SU-DHL-6 (cell line): Measurements from ENCODE around the gene NPM1.
"Not testable (repeated sequence)": the region's sequence is repeated elsewhere in the genome, so short reads cannot be mapped to it uniquely, and the experiment has no call there.

Source experiments
- H2AFZ ChIP-seq: fragments of 200-600 bp; sonication (generic); 2 replicates; pipeline ENCODE4 v1.6.1; 2014; ENCODE audit warnings: low read depth, mild to moderate bottlenecking, moderate library complexity, mixed read lengths, antibody characterized with exemption, low read length; ENCODE audit not compliant: severe bottlenecking
- H3F3A ChIP-seq: fragments of 200-600 bp; shearing (Covaris generic); 2 replicates; pipeline ENCODE4 v1.6.0; 2016; ENCODE audit warnings: antibody characterized with exemption, mild to moderate bottlenecking; ENCODE audit not compliant: insufficient read depth
- H3K27ac ChIP-seq: fragments of 200-600 bp; sonication (generic); 2 replicates; pipeline ENCODE4 v1.5.1; 2016; ENCODE audit warnings: low read depth, mild to moderate bottlenecking, low read length, moderate library complexity, mixed read lengths
- H3K27me3 ChIP-seq: fragments of 200-600 bp; sonication (generic), shearing (Covaris generic); 2 replicates; pipeline ENCODE4 v1.6.0; 2014; ENCODE audit warnings: mild to moderate bottlenecking, low read length
- H3K36me3 ChIP-seq: fragments of 200-600 bp; sonication (generic); 2 replicates; pipeline ENCODE4 v1.6.1; 2014; ENCODE audit warnings: mild to moderate bottlenecking, low read length, mixed read lengths
- H3K4me2 ChIP-seq: fragments of 300-600, 200-600 bp; shearing (Covaris generic), sonication (generic); 2 replicates; pipeline ENCODE4 v1.6.0; 2014; ENCODE audit warnings: low read length, low read depth, mild to moderate bottlenecking; ENCODE audit not compliant: poor library complexity, severe bottlenecking
- H3K4me3 ChIP-seq: fragments of 200-600 bp; sonication (generic); 2 replicates; pipeline ENCODE4 v1.5.1; 2014; ENCODE audit warnings: antibody characterized with exemption, low read length, mild to moderate bottlenecking, mixed read lengths; ENCODE audit not compliant: insufficient read depth, poor library complexity, severe bottlenecking
- H3K79me2 ChIP-seq: fragments of 200-600 bp; sonication (generic); 2 replicates; pipeline ENCODE4 v1.6.1; 2014; ENCODE audit warnings: mild to moderate bottlenecking, low read length, moderate library complexity; ENCODE audit not compliant: insufficient read depth
- H3K9ac ChIP-seq: fragments of 200-600 bp; sonication (generic); 2 replicates; pipeline ENCODE4 v1.7.0; 2014; ENCODE audit warnings: mild to moderate bottlenecking, low read length
- H3K9me2 ChIP-seq: fragments of 200-600 bp; sonication (generic); replicated peaks from 2 replicates; pipeline ENCODE4 v1.6.1; 2014; ENCODE audit warnings: low read length; ENCODE audit not compliant: insufficient read depth
- H3K9me3 ChIP-seq: fragments of 200-600 bp; sonication (generic); 2 replicates; pipeline ENCODE4 v1.6.1; 2014; ENCODE audit warnings: low read length, mixed read lengths; ENCODE audit not compliant: insufficient read depth
- H4K20me1 ChIP-seq: fragments of 200-600 bp; sonication (generic); 2 replicates; pipeline ENCODE4 v1.6.1; 2014; ENCODE audit warnings: low read depth, mild to moderate bottlenecking, antibody characterized with exemption, low read length, moderate library complexity, mixed read lengths
- EZH2phosphoT487 ChIP-seq: fragments of 200-600 bp; sonication (generic), shearing (Covaris generic); conservative IDR thresholded peaks from 2 replicates; pipeline ENCODE4 v1.6.1; 2018; ENCODE audit warnings: mild to moderate bottlenecking, antibody characterized with exemption, low read length, moderate library complexity, mixed read lengths
- TF ChIP-seq, protein P1 (sequence below): fragments of 200-600 bp; sonication (generic); IDR thresholded peaks from one replicate; pipeline ENCODE4 v1.5.1; 2017; ENCODE audit warnings: antibody characterized with exemption, mild to moderate bottlenecking, low read length, moderate library complexity; ENCODE audit not compliant: insufficient read depth, poor library complexity, severe bottlenecking

The NPM1 gene

GRCh38 chr5:171412186-171412585, 24.5 kb downstream of the NPM1 start:
- peaks cover 34% of the 10 kb centered on the region for H3K36me3 ChIP-seq
- peaks cover 11% of the 10 kb centered on the region; the same call in 1 of the 2 replicates for H3K79me2 ChIP-seq
- H3K9ac ChIP-seq, result no peak overlapping the region
- no peak overlapping the region for H3K27ac ChIP-seq
- no peak overlapping the region for H2AFZ ChIP-seq
- no peak overlapping the region for H3K4me3 ChIP-seq
- H3K4me2 ChIP-seq, result no peak overlapping the region
- no peaks in the 10 kb centered on the region for H3K9me3 ChIP-seq
- H3K27me3 ChIP-seq, result no peaks in the 10 kb centered on the region
- H3K9me2 ChIP-seq, result no peaks in the 10 kb centered on the region
- H3F3A ChIP-seq, result peaks cover 88% of the 10 kb centered on the region
- no peak for TF ChIP-seq EZH2phosphoT487
- TF ChIP-seq, protein P1, sequence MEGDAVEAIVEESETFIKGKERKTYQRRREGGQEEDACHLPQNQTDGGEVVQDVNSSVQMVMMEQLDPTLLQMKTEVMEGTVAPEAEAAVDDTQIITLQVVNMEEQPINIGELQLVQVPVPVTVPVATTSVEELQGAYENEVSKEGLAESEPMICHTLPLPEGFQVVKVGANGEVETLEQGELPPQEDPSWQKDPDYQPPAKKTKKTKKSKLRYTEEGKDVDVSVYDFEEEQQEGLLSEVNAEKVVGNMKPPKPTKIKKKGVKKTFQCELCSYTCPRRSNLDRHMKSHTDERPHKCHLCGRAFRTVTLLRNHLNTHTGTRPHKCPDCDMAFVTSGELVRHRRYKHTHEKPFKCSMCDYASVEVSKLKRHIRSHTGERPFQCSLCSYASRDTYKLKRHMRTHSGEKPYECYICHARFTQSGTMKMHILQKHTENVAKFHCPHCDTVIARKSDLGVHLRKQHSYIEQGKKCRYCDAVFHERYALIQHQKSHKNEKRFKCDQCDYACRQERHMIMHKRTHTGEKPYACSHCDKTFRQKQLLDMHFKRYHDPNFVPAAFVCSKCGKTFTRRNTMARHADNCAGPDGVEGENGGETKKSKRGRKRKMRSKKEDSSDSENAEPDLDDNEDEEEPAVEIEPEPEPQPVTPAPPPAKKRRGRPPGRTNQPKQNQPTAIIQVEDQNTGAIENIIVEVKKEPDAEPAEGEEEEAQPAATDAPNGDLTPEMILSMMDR, result no peak
- H4K20me1 ChIP-seq, result peaks cover 44% of the 10 kb centered on the region

- no peak overlapping the region for H2AFZ ChIP-seq
- H3K27me3 ChIP-seq, result no peaks in the 10 kb centered on the region
- H3K9me3 ChIP-seq, result no peaks in the 10 kb centered on the region
- TF ChIP-seq, protein P1, result no peak
- TF ChIP-seq EZH2phosphoT487, result no peak
- H3K36me3 ChIP-seq, result peaks cover 23% of the 10 kb centered on the region
- no peaks in the 10 kb centered on the region for H3K9me2 ChIP-seq
- H3K27ac ChIP-seq, result no peak overlapping the region
- peaks cover 33% of the 10 kb centered on the region for H4K20me1 ChIP-seq
- peaks cover 86% of the 10 kb centered on the region for H3F3A ChIP-seq
- H3K4me2 ChIP-seq, result no peak overlapping the region
- peaks cover 6% of the 10 kb centered on the region; the same call in 1 of the 2 replicates for H3K79me2 ChIP-seq
- no peak overlapping the region for H3K4me3 ChIP-seq
- H3K9ac ChIP-seq, result no peak overlapping the region
Measured at GRCh38 chr5:171413153-171413910, 25.7 kb downstream of the NPM1 start.

GRCh38 chr5:171413993-171414392, 26.3 kb downstream of the NPM1 start:
- H3K9me2 ChIP-seq, H3K27ac ChIP-seq, H3K27me3 ChIP-seq, H3K79me2 ChIP-seq, H3K9ac ChIP-seq, H2AFZ ChIP-seq, H3K9me3 ChIP-seq, H3K4me3 ChIP-seq, H3K4me2 ChIP-seq: not testable (repeated sequence)
- Histone ChIP-seq H3F3A (peaks cover 81% of the 10 kb centered on the region), H4K20me1 (peaks cover 26% of the 10 kb centered on the region), H3K36me3 (peaks cover 16% of the 10 kb centered on the region)

GRCh38 chr5:171415115-171415730, 27.6 kb downstream of the NPM1 start:
- Histone ChIP-seq H3K27ac (no peak overlapping the region), H3K27me3 (no peaks in the 10 kb centered on the region), H3K4me2 (no peak overlapping the region), H3K36me3 (peaks cover 7% of the 10 kb centered on the region), H3K4me3 (no peak overlapping the region), H4K20me1 (peaks cover 17% of the 10 kb centered on the region), H3K9me2 (no peaks in the 10 kb centered on the region), H3K9ac (no peak overlapping the region), H3K9me3 (no peaks in the 10 kb centered on the region), H3K79me2 (no peaks in the 10 kb centered on the region), H2AFZ (no peak overlapping the region), H3F3A (peaks cover 71% of the 10 kb centered on the region)
- TF ChIP-seq, protein P1, result no peak
